HG03558 (cell line): ENCODE results near the gene OR6T1.

ENCODE experiments used
- ATAC-seq: cut with Tn5 transposase; IDR thresholded peaks from one replicate; pipeline ENCODE4 v1.9.1; 2021; ENCODE audit warnings: moderate number of reproducible peaks; ENCODE audit not compliant: unreplicated experiment; ENCODE audit errors: extremely low read depth

Gene OR6T1

DNA sequence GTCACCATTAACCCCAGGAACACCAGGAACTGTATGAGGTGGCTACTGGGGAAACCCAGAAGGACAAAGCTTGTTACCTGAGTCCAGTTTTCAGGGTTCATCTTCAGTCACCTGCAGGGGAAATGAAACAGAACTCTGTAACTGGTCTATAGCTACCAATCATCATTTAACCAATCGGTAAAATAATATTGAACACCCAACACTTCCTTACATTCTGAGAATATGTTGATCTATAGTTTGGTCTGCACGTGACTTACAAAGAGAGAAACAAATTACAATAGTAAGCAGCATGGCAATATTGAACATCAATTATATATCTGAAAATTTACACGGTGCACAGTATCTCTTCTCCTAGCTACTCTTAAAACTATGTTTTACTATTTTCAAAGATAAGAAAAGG, at the start of gene OR6T1:
Gene OR6T1, minus strand, starts transcription at position 101 of the 400 bp plus-strand sequence. Its CDS starts 0 bp downstream, at position 101.
- no peak for ATAC-seq

- ATAC-seq: no peak
Measured at GRCh38 chr11:123979311-123979710, 35.7 kb upstream of the OR6T1 start.

DNA sequence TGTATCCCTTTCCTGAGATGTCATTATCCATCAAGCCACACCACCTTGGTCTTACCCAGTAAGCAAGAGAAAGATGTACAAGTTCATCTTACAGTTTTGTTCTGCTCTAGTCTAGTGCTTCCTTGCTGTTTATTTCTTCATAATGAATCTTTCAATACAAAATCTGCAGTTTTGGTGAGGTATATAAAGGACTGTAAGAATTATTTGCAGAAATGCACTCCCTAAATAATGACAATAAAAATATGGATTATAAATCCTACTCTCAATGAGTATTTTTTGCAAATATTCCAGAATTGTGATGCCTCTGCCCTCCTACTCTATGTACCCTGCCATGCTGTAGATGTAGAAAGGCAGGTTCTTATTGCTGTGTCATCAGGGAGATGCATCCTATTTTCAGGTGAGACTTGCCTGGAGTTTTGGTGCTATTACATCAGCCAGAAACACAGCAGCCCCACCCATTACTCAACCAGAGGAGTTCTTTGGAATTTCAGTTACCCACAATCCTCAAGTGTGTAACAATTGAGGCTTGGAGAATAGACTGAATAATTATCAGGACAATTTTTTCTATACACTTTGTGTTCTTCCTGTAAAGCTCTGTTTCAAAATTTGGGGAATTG, 34.2 kb upstream of the OR6T1 start, which contains the start of gene OR10S1:
Gene OR10S1, minus strand, starts transcription at position 51 of the 617 bp plus-strand sequence. CDS start 117 bp downstream, outside the sequence.
- ATAC-seq: no peak

GRCh38 chr11:123976770-123977560, 33.3 kb upstream of the OR6T1 start:
- no peak for ATAC-seq

- ATAC-seq: no peak
Measured at GRCh38 chr11:123973816-123974215, 30.2 kb upstream of the OR6T1 start.

DNA sequence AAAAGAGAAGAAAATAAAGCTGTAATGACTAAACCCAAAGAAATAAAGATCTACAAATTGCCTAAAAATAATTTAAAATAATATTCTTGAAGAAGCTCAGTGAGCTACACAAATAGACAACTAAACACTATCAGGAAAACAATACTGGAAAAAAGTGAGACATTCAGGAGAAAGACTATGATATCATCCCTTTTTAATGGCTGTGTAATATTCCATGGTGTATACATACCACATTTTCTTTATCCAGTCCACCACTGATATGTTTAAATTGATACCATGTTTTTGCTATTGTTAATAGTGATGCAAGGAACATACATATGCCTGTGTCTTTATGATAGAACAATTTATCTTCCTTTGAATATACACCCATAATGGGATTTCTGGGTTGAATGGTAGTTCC, 13.1 kb upstream of the OR6T1 start:
- ATAC-seq: no peak

DNA sequence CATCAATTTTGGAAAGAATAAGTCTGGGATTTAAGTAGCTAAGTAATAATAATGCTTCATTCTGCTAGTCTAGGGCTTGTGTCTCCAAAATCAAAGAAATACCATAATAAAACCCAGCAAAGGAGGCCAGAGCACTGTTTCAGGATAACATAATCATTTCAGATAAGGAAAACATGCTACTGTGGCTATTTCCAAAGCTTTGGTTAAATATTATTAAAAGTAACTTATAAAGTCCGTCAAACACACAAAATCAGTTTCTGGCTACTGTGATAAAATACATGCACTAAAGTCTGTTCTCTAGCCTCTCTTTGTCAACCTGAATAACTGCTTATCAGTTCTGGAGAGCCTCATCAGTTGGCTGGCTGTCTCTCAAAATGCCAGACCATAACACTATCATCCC, 1.5 kb upstream of the OR6T1 start:
- ATAC-seq: no peak

DNA sequence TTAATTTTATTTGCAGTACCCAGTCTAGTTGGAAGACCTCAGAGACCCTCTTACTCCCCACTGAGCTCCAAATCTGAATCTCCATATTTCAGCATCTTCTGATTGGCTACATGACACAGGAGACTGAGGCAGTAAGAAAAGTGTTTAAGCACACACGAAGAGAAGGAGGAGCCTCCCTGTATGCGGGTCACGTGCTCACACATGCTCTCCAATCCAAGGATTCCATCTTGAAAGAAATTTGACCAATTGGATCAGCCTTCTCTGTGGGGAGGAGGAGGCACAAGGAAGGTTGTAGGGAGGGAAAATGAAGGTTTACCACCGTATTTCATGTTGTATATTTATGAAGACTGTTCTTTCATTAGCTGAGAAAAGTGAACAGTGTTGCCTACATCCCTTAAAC, 1.2 kb downstream of the OR6T1 start:
- no peak for ATAC-seq

DNA sequence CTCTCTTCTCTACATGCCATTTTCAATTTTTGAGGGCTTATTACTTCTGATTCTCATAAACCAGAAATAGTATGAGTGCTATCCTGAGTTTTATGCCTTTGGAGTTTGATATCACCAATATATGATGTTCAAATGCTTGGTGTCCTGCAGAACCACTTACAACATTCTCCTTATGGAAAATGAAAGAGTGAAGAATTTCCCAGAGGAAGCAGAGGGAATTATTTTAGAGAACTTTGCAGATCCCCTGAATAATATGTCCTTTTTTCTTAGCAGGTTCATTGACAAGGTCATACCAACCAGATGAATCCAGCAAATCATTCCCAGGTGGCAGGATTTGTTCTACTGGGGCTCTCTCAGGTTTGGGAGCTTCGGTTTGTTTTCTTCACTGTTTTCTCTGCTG, 4.3 kb downstream of the OR6T1 start, which contains the start of gene OR4D5:
Gene OR4D5, plus strand, starts transcription at position 301 of the 400 bp plus-strand sequence. Its CDS starts 0 bp downstream, at position 301.
- ATAC-seq: no peak

DNA sequence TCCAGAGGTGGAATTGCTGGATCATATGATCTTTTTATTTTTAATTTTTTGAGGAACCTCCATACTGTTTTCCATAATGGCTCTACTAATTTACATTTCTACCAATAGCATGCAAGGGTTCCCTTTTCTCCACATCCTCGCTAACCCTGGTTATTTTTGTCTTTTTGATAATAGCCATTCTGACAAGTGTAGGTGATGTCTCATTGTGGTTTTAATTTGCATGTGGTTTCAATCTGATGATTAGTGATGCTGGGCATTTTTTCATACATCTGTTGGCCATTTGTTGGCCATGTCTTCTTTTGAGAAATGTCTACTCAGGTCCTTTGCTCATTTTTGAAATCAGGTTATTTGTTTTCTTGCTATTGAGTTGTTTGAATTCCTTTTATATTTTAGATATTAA, 19.6 kb downstream of the OR6T1 start:
- ATAC-seq: no peak

- ATAC-seq: no peak
Measured at GRCh38 chr11:123920943-123921342, 22.7 kb downstream of the OR6T1 start.

- ATAC-seq: no peak
Measured at GRCh38 chr11:123905826-123906225, 37.8 kb downstream of the OR6T1 start.

GRCh38 chr11:123904932-123905331, 38.7 kb downstream of the OR6T1 start:
- ATAC-seq: no peak

DNA sequence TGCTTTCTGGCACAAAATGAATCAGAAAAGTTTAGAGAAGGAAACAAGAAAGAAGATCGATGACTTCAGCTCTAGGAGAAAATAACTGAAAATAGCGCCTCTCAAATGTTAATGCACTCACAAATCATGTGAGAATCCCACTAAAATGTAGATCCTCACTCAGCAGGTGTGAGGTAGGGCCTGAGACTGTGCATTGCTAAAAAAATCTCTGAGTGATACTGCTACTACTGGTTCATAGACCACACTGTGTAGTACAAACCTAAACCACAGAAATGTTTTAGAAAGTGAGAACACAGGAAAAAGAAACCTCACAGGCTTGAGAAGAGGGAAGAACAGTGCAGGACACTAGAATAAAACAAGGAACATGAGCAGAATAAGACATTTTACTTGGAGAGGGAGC, 39.7 kb downstream of the OR6T1 start:
- peak; percentile 68 for ATAC-seq

DNA sequence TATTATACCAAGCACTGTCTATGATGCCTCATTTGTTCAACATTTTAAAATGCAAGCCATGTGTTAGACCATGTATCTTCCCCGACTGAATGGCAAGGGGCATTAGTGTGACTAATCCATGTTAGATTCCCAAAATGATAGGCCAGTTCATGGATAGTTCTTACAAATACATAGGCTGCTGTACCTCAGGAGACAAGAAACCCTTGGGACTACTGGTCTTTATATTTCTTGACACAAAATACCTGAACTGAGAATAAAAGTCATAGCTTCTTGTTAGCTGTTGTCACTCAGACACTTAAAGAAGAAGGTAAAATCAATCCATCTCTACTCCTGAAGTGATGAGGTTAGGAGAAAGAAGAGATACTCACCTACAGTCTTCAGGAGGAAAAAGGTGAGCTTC, 41.8 kb downstream of the OR6T1 start, which contains the start of gene OR8D4:
Gene OR8D4, plus strand, starts transcription at position 301 of the 400 bp plus-strand sequence. CDS start 4,265 bp downstream, outside the sequence.
- ATAC-seq: no peak

- ATAC-seq: no peak
Measured at GRCh38 chr11:123899792-123900191, 43.8 kb downstream of the OR6T1 start.
